GM12801 (cell line): ENCODE data around the gene C11orf42.

Source experiments
- TF ChIP-seq, protein P1 (sequence below): IDR thresholded peaks from one replicate; pipeline ENCODE4 v1.5.1; 2011; ENCODE audit warnings: control low read depth; ENCODE audit not compliant: insufficient read length; ENCODE audit errors: extremely low read depth

The C11orf42 gene

DNA sequence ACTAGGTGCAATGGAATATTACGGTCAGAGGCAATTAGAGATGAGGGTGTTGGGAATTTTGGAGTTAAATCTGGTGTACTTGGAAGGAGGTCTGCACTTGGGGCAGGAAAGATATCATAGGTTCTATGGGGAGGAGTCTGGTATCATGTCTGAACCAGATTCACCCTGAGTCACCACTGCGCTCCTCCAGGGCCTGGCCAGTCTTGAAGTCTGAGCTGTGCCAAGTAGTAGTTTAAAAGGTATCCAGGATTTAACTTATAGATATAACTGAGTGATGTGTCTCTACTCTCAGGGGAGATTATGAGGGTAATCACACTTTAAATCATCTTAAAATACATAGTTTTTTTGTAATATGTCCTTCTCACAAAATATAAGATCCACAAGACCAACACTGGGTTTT is 40.2 kb downstream of the C11orf42 start:
- TF ChIP-seq, protein P1, sequence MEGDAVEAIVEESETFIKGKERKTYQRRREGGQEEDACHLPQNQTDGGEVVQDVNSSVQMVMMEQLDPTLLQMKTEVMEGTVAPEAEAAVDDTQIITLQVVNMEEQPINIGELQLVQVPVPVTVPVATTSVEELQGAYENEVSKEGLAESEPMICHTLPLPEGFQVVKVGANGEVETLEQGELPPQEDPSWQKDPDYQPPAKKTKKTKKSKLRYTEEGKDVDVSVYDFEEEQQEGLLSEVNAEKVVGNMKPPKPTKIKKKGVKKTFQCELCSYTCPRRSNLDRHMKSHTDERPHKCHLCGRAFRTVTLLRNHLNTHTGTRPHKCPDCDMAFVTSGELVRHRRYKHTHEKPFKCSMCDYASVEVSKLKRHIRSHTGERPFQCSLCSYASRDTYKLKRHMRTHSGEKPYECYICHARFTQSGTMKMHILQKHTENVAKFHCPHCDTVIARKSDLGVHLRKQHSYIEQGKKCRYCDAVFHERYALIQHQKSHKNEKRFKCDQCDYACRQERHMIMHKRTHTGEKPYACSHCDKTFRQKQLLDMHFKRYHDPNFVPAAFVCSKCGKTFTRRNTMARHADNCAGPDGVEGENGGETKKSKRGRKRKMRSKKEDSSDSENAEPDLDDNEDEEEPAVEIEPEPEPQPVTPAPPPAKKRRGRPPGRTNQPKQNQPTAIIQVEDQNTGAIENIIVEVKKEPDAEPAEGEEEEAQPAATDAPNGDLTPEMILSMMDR, result no peak

- TF ChIP-seq, protein P1, result no peak
Measured at GRCh38 chr11:6248248-6248647, 42.9 kb downstream of the C11orf42 start.

GRCh38 chr11:6249770-6250555 is 44.6 kb downstream of the C11orf42 start:
- TF ChIP-seq, protein P1, result no peak

DNA sequence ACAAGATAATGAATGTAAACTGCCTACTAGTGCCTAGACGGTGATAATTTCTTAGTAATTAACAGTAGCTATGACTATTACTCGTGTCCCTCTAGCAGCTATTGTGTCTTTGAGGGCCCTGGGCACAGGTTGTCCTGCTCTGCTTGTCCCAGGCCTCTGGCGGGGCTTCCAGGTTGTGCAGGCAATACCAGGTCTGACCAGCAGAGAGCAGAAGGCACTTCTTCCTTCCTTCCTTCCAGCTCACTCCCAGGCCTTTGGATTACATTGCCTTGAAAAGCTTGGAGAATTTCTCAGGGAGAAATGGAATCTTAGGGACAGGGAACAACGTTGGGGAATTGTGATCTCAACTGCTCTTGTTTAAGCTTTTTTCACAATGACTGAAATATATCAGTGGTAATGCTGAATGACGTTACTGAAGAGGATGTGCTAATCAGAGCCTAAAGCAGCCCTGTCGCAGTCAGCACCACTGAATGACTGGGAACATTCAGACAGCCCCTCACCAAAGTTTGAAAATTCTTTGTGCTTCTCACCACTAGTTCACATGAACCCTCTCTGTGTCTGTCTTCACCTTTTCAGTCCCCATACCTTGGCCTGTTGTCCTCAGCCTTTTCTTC is 45.9 kb downstream of the C11orf42 start:
- TF ChIP-seq, protein P1, result no peak

- TF ChIP-seq, protein P1, result no peak
Measured at GRCh38 chr11:6251990-6252473, 46.7 kb downstream of the C11orf42 start.

DNA sequence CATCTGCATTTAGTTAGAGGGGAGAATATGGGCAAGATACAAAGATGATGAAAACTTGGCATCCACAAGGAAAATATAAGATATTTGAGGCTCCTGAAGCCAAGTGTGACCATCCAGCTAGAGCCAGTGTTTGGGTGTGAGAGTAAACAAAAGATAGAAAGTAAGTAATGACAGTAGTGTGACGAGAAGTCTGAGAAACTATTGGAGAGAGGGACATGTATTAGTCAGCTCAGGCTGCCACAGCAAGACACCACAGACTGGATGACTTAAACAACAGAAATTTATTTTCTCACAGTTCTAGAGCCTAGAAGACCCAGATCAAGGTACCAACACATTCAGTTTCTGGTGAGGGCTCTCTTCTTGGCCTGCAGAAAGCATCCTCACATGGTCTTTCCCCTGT is 47.8 kb downstream of the C11orf42 start:
- TF ChIP-seq, protein P1, result no peak

- TF ChIP-seq, protein P1, result no peak
Measured at GRCh38 chr11:6258141-6258540, 52.8 kb downstream of the C11orf42 start.
